NCI-H460 (cell line): ENCODE measurements around the gene EHD4. TPM values are rescaled to one million over a fixed set of nuclear protein-coding genes. Genes with fewer than 3 reads are reported as not detected.

Experiments
- DNase-seq: peaks from one replicate; pipeline ENCODE4 v3.0.0-alpha.2; 2016; ENCODE audit warnings: low read depth; ENCODE audit errors: extremely low read depth
- total RNA-seq: library from RNA; depleted of rRNA; stranded (reverse); fragments of >200 nt; shearing (Covaris generic); gene quantifications from 2 replicates; pipeline ENCODE4 v1.2.3, GENCODE V29; 2014

The EHD4 gene
- total RNA-seq, 1 experiment from 2014 or later = 7.4 TPM

DNA sequence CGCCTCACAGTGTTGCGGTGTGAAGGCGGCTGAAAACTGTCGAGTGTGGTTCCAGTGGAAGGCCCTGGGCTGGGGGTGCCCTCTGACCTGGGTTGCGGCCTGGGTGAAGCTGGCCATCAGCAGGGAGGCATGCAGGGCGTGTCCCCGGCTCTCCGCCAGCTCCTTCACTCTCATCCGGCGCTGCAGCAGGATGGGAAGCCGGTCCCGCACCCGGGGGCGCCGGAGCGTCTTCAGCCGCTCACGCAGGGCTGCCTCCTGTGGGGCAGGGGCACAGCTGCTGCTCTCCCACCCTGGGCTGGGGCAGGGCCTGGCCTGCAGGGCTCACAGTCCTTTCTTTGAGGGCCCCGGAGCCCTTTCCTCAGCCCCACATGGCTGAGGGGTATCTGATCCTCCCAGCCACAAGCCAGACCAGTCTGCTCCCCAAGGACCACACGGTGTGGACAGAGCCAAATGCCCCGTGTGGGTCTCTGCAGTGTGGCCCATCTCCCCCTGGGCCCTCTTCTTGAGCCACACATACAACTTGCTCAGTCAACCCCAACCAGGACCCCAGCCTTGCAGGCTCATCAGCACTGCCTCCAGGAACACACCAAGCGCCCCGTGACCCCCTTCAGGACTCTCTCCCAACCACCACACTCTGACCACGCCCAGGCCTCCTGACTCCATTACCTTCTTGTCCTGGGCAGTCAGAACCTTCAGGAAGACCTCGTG lies 105.3 kb downstream of the EHD4 start:
- no peak for DNase-seq

DNA sequence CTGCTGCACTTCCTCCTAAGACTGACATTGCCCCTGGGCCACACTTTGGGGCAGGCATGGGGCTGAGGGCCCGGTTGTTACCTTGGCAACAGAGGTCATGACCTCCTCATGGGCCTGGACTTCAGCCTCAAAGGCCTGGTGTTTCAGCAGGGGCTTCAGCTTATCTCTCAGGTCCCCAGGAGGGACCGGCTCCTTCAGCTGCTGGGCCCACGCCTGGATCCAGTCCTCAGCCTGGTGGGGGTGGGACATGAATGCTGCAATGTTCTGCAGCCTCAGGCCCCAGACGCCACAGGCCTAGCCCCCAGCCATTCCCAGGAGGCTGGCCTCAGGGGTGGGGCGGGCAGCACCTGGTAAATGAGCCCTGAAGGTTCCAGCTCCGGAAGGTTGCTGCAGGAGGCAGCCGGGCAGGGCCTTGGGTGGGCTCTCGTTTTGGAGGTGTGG lies 106.1 kb downstream of the EHD4 start:
- no peak for DNase-seq

- no peak for DNase-seq
These were observed 106.8 kb downstream of the EHD4 start for GRCh38 chr15:41865490-41866055.

DNA sequence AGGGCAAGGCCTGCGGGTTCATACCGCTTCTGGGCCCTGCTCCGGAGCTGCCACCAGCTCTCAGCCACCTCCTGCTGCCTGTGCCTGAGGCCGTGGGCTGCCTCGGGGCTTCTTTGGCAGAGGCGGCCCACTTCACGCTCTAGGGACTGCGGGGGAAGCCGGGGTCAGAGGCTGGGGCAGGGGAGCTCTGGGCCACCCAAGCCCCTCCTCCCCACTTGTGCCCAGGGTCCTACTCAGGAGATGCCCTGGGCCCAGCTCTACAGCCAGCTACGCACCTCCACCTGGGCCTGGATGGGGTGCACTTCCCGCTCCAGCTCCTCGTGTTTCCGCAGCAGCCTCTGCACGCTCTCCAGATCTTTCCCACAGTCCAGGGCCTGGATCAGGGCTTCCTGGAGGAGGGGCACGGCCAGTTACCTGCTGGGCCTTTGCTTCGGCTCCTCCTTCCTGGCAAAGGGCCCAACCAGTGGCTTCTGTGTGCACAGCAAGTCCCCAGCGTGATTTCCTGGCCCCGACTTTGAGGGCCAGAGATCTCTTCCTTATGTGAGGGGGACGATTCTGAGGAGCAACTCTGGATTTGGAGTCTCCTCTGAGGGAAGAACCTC lies 109.7 kb downstream of the EHD4 start:
- no peak for DNase-seq

GRCh38 chr15:41861736-41862356 lies 110.5 kb downstream of the EHD4 start:
- DNase-seq = no peak

DNA sequence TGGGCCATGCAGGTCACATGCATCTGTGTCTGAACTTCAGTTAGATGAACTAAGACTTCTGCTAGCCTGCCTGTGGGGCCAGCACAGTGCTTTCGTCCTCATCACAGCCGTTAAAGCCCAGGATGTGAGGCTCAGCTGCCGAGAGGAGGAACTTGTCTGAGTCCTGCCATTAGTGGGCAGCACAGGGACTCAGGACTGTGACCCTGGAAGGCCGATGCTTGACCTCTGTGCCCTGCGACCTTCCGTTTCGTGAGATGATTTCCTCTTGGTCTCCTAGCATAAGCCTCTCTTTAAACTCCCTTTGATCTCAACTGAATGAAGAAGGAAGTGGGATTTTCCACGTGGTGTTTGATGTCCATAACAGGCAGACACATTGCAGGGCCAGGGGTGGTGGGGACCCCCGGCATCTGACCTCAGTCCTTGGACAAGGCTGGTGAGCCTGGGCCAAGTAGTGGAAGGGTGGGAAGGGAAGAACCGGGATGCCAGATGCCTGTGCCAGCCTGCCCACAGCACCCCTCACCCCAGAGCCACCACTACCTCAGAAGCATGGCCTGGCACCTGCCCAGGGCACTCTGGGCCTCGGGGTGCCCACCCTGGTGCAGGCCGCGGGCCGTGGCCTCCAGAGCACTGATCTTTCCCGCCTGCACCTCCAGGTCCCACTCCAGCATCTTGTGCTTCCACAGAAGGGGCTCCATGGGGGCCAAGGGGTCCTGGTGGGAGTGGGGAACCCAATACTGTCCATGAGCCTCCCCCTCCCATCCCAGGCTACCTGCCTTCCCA lies 112.1 kb downstream of the EHD4 start:
- DNase-seq = no peak

DNA sequence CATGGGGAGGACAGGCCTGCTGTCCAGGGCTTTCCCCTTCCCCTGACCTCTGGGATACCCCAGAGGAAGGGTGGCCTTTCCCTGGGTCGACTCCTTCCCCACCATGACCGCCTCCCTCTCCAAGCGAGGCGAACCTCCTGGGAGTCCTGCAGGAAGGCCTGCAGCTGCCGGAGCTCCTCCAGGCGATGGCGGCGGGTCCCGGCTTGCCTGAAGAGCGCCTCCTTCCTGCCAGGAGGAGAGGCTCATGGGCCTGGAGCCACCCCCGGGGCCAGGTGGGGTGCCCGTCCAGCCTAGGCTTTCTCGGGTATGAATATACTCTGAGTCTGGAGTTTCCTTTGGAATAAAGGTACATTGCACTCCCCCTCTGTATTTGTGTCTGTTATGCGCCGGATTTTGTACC lies 113.6 kb downstream of the EHD4 start:
- DNase-seq = no peak

GRCh38 chr15:41857316-41857715 lies 115.0 kb downstream of the EHD4 start:
- no peak for DNase-seq

DNA sequence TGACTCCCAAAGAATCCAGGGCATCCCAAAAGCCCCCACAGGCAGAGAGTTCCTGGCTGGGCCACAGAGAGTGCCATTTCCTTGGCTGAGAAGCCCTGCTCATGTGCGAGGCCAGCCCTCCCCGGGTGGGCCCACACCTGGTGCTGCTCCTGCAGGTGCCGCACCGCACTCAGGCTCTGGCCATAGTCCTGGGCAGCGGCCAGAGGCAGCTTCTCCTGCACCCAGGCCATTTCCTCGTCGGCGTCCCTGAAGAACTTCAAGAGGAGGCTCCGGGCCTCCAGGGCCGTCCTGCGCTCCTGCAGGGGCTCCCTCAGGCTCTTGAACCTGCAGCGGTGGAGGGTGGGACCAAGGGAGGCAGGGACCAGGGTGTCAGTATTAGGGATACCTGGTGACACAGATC lies 115.6 kb downstream of the EHD4 start:
- DNase-seq = no peak

- no peak for DNase-seq
These were observed 116.1 kb downstream of the EHD4 start for GRCh38 chr15:41856262-41856661.

GRCh38 chr15:41855261-41855961 lies 116.9 kb downstream of the EHD4 start:
- DNase-seq = no peak

- no peak for DNase-seq
These were observed 117.9 kb downstream of the EHD4 start for GRCh38 chr15:41854443-41854842.

- DNase-seq = no peak
These were observed 118.5 kb downstream of the EHD4 start for GRCh38 chr15:41853831-41854230.

DNA sequence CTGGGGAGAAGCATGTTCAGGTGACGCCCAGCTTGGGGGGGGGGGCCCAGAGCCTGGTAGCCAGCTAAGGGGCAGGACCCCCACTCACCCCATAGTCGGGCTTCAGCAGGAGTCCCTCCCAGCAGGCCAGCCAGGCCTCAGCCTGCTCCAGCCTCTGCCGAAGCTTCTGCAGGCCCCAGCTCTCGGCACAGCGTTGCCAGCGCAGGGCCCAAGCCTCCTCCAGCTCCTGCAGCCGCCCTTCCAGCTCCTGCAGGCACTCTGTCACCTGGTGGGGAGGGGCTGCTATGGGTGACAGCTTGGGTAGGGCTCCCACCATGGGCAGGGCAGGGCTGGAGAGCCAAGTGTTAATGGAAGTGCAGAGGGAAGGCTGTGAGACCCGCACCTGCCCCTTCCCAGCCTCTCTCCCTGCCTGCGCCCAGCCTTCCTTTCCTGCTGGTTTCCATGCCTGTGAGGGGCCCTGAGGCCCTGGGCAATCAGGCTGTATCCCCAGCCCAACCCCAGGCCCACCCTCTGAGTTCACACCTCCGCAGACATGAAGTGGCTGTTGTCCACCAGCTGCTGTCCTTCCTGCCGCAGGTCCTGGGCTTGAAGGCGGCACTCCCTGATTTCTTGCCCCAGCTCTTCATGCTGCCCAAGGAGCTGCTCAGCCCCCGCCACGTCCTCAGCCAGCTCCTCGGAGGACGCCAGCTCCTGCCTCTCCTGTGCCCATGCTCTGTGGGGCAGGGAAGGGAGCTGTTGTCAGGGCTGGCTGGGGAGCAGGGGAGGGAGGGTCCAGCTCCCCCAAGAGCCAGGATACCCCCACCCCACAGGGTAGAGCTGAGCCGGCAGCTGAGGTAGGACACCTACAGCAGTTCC lies 119.4 kb downstream of the EHD4 start:
- DNase-seq = no peak

DNA sequence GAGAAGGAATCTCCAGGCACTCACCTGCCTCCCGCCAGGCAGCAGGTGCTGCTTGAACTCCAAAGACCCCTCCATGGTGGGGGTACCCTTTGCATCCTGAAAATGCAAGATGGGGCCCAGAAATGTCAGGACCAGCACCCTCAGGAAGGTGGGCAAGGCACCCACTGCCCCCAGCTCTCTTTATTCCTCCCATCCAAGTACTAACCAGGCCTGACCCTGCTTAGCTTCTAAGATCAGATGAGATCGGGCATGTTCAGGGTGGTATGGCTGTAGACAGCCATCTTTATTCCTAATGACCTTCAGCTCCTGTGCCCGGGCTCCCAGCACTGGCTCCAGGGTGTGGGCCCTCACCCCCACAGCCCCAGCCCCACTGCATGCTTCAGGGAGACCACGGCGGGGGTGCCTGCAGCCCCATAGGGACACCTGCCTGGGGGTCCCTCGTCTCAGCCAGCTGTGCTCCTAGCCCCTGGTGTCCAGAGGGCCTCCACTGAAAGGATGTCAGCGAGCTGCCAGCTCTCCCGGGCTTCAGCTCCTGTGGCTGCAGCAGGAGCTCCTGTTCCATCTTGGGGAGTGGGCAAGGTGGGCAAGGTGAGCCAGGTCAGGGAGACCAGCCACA lies 120.5 kb downstream of the EHD4 start:
- no peak for DNase-seq

- no peak for DNase-seq
These were observed 121.2 kb downstream of the EHD4 start for GRCh38 chr15:41851167-41851523.

DNA sequence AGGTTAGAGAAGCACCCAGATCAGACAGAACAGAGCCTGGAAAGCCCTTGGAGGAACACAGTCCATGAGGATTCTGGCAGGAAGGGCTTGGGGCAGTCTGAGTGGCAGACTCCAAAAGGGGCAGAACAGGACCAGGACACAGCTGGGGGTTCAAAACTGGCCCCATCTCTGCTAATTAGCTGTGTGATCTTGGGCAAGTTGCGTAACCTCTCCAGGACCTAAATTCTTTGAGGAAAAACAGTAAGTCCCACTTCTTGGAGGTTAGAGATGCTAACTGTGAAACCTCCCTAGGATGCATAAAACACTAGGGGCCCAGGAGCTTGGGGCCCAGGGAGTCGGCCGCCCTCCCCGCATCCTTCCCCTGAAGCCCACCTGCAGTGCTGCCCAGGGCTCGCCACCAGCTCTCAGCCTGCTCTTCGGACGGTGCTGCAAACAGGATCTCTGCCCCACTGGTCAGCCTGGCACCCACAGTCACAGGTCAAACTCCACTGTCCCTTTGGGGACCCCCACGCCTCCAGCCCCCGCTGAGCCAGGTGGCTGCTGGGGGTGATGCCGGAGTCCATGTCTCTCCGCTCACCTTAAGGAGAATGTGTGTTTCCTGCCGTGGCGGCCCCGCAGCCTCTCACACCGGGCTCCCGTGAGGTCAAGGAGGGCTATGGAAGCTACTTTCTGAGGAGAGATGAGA lies 121.7 kb downstream of the EHD4 start:
- no peak for DNase-seq

DNA sequence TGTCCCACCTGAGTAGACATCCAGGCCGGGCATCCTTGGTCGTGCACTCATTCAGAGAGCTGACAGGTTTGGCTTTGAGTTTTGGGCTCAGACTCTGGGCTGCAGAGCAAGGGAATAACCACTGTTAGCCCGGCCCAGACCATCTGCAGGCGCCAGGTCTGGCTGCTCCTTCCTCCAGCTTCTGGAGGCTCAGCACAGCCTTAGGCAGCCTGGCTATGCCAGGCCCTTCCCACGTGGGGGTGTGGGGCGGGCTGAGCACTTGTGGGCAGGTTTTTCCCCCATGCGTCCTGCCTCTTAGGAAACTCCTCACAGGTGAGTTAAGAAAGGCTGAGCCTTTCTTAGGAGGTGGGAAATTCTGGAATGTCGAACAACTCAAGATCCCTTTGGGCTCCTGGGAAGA lies 122.5 kb downstream of the EHD4 start:
- no peak for DNase-seq

GRCh38 chr15:41849204-41849603 lies 123.2 kb downstream of the EHD4 start:
- DNase-seq = no peak
